ENCODE measurements around the gene MARF1. TPM values are rescaled to one million over a fixed set of nuclear protein-coding genes. Genes with fewer than 3 reads are reported as not detected.

MARF1 gene
- total RNA-seq, 1 experiment from 2014 or later: 68.1 TPM

DNA sequence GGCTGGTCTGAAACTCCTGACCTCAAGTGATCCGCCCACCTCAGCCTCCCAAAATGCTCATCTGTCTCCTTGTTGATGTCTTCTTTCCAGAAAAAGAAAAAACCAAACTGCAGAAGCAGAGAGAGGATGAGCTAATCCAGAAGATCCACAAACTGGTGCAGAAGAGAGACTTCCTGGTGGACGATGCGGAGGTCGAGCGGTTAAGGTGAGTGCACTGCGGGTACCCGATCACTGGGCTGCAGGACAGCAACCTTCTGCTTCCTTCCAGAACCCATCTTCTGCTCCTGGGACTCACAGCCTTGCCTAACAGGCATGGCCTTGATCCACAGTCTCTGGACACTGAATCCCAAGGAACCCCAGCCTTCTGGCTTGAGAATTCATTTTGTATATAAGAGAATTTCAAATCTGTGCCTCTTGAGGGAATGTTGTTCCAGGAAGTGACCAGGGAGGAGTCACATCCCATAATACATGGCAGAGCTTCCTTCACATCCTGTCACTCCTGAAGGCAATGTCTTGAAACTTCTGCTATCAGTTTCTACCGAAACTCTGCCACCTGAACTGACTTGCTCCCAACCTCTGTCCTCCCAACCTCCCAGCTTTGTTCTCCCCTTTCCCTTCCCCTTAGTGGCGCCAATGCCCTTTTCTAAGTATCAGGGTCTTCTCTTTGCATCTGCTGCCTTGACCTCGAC is 61.7 kb downstream of the MARF1 start:
- CTCF ChIA-PET: no interaction called here
- H3K4me2 ChIP-seq: no peak overlapping the region
- no peaks in the 10 kb centered on the region for H3K79me2 ChIP-seq (ENCODE audit: low read depth)
- intact Hi-C loops (cut with micrococcal nuclease; ENCODE audit: unreplicated experiment): no loop called here
- POLR2A ChIA-PET (ENCODE audit: unreplicated experiment): no interaction called here
- no peaks in the 10 kb centered on the region for H4K20me1 ChIP-seq (ENCODE audit: insufficient read depth)
- no peak overlapping the region; the same call in 1 of the 2 replicates for H3K27ac ChIP-seq
- no peak for TF ChIP-seq EZH2 (IDR thresholded peaks at IDR 0.05; ENCODE audit: low read depth)
- TF ChIP-seq, protein P1, sequence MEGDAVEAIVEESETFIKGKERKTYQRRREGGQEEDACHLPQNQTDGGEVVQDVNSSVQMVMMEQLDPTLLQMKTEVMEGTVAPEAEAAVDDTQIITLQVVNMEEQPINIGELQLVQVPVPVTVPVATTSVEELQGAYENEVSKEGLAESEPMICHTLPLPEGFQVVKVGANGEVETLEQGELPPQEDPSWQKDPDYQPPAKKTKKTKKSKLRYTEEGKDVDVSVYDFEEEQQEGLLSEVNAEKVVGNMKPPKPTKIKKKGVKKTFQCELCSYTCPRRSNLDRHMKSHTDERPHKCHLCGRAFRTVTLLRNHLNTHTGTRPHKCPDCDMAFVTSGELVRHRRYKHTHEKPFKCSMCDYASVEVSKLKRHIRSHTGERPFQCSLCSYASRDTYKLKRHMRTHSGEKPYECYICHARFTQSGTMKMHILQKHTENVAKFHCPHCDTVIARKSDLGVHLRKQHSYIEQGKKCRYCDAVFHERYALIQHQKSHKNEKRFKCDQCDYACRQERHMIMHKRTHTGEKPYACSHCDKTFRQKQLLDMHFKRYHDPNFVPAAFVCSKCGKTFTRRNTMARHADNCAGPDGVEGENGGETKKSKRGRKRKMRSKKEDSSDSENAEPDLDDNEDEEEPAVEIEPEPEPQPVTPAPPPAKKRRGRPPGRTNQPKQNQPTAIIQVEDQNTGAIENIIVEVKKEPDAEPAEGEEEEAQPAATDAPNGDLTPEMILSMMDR (conservative IDR thresholded peaks at IDR 0.05): no peak
- peaks cover 32% of the 10 kb centered on the region for H3K4me1 ChIP-seq (replicated peaks; ENCODE audit: insufficient read depth)
- H2AFZ ChIP-seq: no peak overlapping the region
- H3F3A ChIP-seq (ENCODE audit: insufficient read depth, low read depth): peaks cover 14% of the 10 kb centered on the region
- no peak overlapping the region for H3K4me3 ChIP-seq
- H3K27me3 ChIP-seq (ENCODE audit: insufficient read depth, low read depth): no peaks in the 10 kb centered on the region
- H3K9me2 ChIP-seq (ENCODE audit: insufficient read depth): no peaks in the 10 kb centered on the region
- no peaks in the 10 kb centered on the region for H3K36me3 ChIP-seq (ENCODE audit: low read depth)
- peaks cover 14% of the 10 kb centered on the region; the same call in 1 of the 2 replicates for H3K9me3 ChIP-seq (ENCODE audit: insufficient read depth, low read depth)
- no peak for DNase-seq
- BruUV-seq (replicated peaks): no TSS peak

DNA sequence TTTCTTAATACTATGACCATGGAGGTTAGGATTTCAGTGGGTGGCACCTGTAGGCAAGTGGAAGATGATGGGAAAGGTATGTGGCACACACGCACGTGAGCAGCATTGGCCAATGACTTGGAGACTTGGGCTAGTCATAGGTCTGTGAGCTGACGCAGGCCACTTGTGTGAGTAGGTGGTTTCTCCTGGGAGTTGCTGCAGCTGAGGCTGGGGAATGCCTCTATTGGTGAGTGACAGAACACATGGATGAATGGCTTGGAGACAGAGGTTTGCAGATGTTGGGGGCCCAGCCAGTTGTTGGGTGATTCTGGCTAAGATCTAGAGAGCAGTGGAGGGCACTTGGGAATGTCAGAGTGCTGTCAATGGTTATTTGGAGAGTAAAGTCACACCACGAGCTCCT is 64.1 kb downstream of the MARF1 start:
- no peak overlapping the region for H3K27ac ChIP-seq
- no peaks in the 10 kb centered on the region for H3K36me3 ChIP-seq (ENCODE audit: low read depth)
- H3K4me3 ChIP-seq: no peak overlapping the region
- H3K9me3 ChIP-seq (ENCODE audit: insufficient read depth, low read depth): 0 out of 2 replicates have a peak, but pooled peaks cover 4% of the 10 kb centered on the region
- BruUV-seq (replicated peaks): no TSS peak
- no peaks in the 10 kb centered on the region for H4K20me1 ChIP-seq (ENCODE audit: insufficient read depth)
- no peak overlapping the region for H2AFZ ChIP-seq
- no peak for DNase-seq
- intact Hi-C loops (cut with micrococcal nuclease; ENCODE audit: unreplicated experiment): no loop called here
- ChIA-PET POLR2A (ENCODE audit: unreplicated experiment) (no interaction called here), CTCF (no interaction called here)
- peaks cover 26% of the 10 kb centered on the region for H3F3A ChIP-seq (ENCODE audit: insufficient read depth, low read depth)
- no peaks in the 10 kb centered on the region for H3K9me2 ChIP-seq (ENCODE audit: insufficient read depth)
- peaks cover 56% of the 10 kb centered on the region for H3K4me1 ChIP-seq (replicated peaks; ENCODE audit: insufficient read depth)
- TF ChIP-seq EZH2 (IDR thresholded peaks at IDR 0.05; ENCODE audit: low read depth): no peak
- TF ChIP-seq, protein P1 (conservative IDR thresholded peaks at IDR 0.05): no peak
- no peak overlapping the region for H3K4me2 ChIP-seq
- H3K79me2 ChIP-seq (ENCODE audit: low read depth): no peaks in the 10 kb centered on the region
- H3K27me3 ChIP-seq (ENCODE audit: insufficient read depth, low read depth): no peaks in the 10 kb centered on the region

DNA sequence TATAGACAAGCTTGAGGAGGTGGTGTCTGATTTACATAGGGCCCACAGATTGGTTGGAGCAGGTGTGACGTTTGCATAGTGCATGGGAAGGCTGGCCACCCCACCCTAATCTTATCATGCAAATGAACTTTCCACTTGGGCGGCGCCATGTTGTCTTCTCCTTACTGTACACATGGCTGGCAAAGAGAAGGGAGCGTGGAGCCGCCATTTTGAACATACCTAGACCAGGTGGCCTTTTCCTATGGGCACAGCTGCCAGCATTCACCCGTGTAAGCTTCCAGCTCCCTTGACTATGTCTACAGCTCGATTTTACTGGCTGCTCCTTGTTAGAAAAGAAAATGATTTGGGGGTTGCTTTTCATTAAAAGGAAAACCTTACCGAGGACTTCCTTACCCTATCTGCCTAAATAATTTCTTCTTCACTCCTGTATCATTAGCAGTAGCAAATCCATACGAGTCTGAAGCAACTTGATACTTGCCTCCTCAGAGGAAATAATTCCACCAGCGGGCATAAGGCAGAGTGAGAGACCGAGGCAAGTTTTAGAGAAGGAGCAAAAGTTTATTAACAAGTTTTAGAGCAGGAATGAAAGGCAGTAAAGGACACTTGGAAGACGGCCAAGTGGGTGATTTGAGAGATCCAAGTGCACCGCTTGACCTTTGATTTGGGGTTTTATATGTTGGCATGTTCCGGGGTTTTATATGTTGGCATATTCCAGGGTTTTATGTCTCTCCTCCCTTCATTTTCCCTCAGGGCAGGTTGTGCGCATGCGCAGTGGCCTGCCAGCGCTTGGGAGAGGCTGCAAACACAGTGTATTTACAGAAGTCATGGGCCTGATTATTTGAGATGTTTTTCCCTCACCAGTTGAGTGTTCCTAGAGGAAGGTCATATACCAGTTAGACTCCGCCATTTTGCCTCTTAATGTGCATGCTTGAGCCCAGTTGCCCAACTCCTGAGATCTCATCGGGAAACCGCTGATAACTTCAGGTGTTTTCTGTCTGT is 65.7 kb downstream of the MARF1 start:
- DNase-seq: peak in 1 of 2 experiments; percentile 43
- CTCF ChIA-PET: interaction anchor here (0.5 kb wide), 1 partner anchor 23 kb away, joined by 6 read pairs; no protein-coding TSS in a partner anchor
- TF ChIP-seq EZH2 (IDR thresholded peaks at IDR 0.05; ENCODE audit: low read depth): no peak
- TF ChIP-seq, protein P1 (conservative IDR thresholded peaks at IDR 0.05): no peak
- H3K27me3 ChIP-seq (ENCODE audit: insufficient read depth, low read depth): no peaks in the 10 kb centered on the region
- 0 out of 2 replicates have a peak, but pooled peaks cover 4% of the 10 kb centered on the region for H3K9me3 ChIP-seq (ENCODE audit: insufficient read depth, low read depth)
- peak overlapping the region; percentile 53 for H3K4me2 ChIP-seq
- H4K20me1 ChIP-seq (ENCODE audit: insufficient read depth): no peaks in the 10 kb centered on the region
- POLR2A ChIA-PET (ENCODE audit: unreplicated experiment): no interaction called here
- intact Hi-C loops (cut with micrococcal nuclease; ENCODE audit: unreplicated experiment): no loop called here
- H3K27ac ChIP-seq: peak overlapping the region; percentile 89
- no peaks in the 10 kb centered on the region for H3K79me2 ChIP-seq (ENCODE audit: low read depth)
- H2AFZ ChIP-seq: no peak overlapping the region
- H3K36me3 ChIP-seq (ENCODE audit: low read depth): no peaks in the 10 kb centered on the region
- H3K4me3 ChIP-seq: no peak overlapping the region
- H3F3A ChIP-seq (ENCODE audit: insufficient read depth, low read depth): peaks cover 35% of the 10 kb centered on the region
- BruUV-seq (replicated peaks): no TSS peak
- no peaks in the 10 kb centered on the region for H3K9me2 ChIP-seq (ENCODE audit: insufficient read depth)
- H3K4me1 ChIP-seq (replicated peaks; ENCODE audit: insufficient read depth): peaks cover 62% of the 10 kb centered on the region
